Stimulated activated CD4-positive, alpha-beta T cell treated with anti-CD3 and anti-CD28 coated beads, Interleukin-2, amount 100 ng/mL, for 4 hours (primary cell): ENCODE measurements around the gene NEIL1.

Experiments used
- DNase-seq: peaks from one replicate; pipeline ENCODE4 v3.0.0-alpha.2; 2020; ENCODE audit warnings: low read depth

Gene NEIL1

GRCh38 chr15:75356517-75356916, 9.7 kb downstream of the NEIL1 start:
- DNase-seq, result no peak

- DNase-seq, result no peak
Measured at GRCh38 chr15:75357976-75358673, 11.3 kb downstream of the NEIL1 start.

- no peak for DNase-seq
Measured at GRCh38 chr15:75358771-75359536, 12.1 kb downstream of the NEIL1 start.

- DNase-seq, result no peak
Measured at GRCh38 chr15:75359537-75360250, 12.9 kb downstream of the NEIL1 start.

- DNase-seq, result no peak
Measured at GRCh38 chr15:75360391-75360790, 13.6 kb downstream of the NEIL1 start.

GRCh38 chr15:75360856-75361255, 14.0 kb downstream of the NEIL1 start:
- DNase-seq, result no peak

- DNase-seq, result no peak
Measured at GRCh38 chr15:75361361-75361988, 14.6 kb downstream of the NEIL1 start.

- no peak for DNase-seq
Measured at GRCh38 chr15:75361989-75362641, 15.3 kb downstream of the NEIL1 start.

- DNase-seq, result no peak
Measured at GRCh38 chr15:75362642-75363249, 15.9 kb downstream of the NEIL1 start.

GRCh38 chr15:75363786-75364185, 16.9 kb downstream of the NEIL1 start:
- DNase-seq, result no peak

GRCh38 chr15:75364881-75365280, 18.0 kb downstream of the NEIL1 start:
- no peak for DNase-seq

- no peak for DNase-seq
Measured at GRCh38 chr15:75366163-75366562, 19.3 kb downstream of the NEIL1 start.

GRCh38 chr15:75367006-75367405, 20.2 kb downstream of the NEIL1 start:
- no peak for DNase-seq

GRCh38 chr15:75367406-75367912, 20.6 kb downstream of the NEIL1 start:
- no peak for DNase-seq

- DNase-seq, result peak; percentile 89
Measured at GRCh38 chr15:75367913-75368688, 21.3 kb downstream of the NEIL1 start, which contains the start of gene MAN2C1. TSS of gene MAN2C1 (minus strand) at chr15:75368607. CDS start at chr15:75368583, 24 bp downstream.

- no peak for DNase-seq
Measured at GRCh38 chr15:75368689-75369239, 21.9 kb downstream of the NEIL1 start.

GRCh38 chr15:75369897-75370581, 23.2 kb downstream of the NEIL1 start:
- DNase-seq, result no peak

GRCh38 chr15:75371486-75371885, 24.6 kb downstream of the NEIL1 start:
- DNase-seq, result no peak

GRCh38 chr15:75371901-75372688, 25.3 kb downstream of the NEIL1 start:
- no peak for DNase-seq
